NCI-H345 (cell line): ENCODE results near the gene WWOX.

Experiments used
- DNase-seq: peaks from one replicate; lab custom pipeline; 2025; lab: John Stamatoyannopoulos, UW

Gene WWOX

DNA sequence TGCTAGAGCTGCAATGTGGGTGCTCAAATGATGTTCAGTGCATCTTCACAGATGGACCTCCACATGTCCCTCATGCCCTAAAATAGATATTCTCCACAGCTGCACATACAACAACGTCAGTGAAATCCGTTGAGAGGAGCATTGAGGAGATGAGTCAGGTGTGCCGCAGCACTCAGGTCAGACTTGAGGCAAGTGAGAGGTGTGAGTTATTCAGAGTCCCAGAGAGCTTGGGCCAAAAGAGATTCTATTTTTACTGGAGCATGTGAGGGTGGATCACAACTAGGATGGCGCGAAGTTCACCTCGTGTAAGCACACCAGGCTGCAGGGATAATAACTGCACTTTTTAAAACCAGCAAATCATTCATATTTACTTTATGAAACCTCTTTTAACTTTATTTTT lies 855.8 kb downstream of the WWOX start:
- DNase-seq: no peak

- DNase-seq: no peak
Measured at GRCh38 chr16:78956859-78957258, 857.4 kb downstream of the WWOX start.

GRCh38 chr16:78957317-78958100 lies 858.1 kb downstream of the WWOX start:
- peak; percentile 61 for DNase-seq

DNA sequence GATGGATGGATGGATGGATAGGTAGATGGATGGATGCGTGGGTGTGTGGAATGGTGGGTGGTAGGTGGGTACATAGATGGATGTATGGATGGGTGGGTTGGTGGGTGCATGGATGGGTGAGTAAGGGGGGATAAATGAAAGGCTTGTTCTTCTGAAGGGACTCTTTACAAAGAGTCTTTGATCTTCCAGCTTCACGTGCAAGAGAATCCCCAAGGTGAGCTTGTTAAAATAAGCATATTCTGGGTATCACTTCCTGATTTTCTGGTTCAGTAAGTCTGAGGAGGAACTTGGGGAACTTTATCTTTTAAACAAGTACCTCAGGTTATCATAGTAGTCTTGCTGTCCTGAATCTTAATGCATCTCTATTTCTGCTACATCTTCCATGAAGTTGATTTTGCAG lies 862.0 kb downstream of the WWOX start:
- no peak for DNase-seq

DNA sequence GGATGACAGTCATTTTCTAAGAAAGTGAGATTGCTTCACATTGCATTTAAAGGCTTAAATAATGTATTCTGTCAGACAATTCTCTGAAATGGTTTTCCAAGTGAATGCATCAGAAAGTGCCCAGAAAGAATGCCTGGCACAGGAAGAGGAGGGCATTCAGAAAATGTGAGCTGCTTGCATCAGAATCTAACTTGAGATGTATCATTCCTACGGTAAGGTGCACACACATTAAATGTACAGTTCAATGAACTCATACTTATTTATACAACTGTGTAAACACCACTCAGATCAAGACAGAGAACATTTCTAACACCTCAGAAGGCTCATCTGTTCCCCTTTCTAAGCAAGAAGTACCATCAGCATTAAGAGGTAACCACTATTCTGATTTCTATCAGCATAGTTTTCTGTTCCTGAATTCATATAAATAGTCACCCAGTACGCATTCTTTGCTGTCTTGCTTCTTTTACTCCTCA lies 863.0 kb downstream of the WWOX start:
- DNase-seq: no peak

DNA sequence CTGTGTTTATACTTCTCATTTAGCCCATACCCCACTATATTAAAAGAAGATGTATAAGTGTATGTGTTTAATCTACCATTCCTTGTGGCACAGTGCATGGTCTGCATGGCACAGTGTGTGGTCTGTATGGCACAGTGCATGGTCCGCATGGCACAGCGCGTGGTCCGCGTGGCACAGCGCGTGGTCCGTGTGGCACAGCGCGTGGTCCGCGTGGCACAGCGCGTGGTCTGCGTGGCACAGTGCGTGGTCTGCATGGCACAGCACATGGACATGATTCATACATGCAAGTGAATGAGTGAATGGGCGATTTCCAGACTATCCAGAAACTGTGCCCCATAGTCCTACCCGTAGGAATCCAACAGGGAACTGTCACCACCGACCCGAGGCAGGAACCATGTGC lies 868.5 kb downstream of the WWOX start:
- no peak for DNase-seq

- no peak for DNase-seq
Measured at GRCh38 chr16:78969721-78970120, 870.3 kb downstream of the WWOX start.

DNA sequence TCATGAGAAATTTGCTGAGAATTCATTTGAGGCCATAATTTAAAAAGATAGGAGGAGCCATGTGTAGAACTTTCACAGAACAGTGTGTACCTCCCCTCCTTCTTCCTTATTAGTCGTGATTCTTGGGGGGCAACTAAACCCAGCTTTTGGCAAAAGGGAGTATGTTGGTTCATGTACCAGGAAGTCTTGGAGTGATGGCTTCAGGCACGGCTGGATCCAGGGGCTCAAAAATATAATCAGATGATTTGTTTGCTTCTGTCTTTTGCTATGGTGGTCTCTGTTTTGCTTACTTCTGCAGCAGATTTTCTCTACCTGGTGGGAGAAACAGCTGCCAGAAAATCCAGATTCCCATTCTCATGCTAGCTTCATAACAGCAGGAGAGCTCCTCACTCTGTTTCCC lies 871.2 kb downstream of the WWOX start:
- DNase-seq: no peak

DNA sequence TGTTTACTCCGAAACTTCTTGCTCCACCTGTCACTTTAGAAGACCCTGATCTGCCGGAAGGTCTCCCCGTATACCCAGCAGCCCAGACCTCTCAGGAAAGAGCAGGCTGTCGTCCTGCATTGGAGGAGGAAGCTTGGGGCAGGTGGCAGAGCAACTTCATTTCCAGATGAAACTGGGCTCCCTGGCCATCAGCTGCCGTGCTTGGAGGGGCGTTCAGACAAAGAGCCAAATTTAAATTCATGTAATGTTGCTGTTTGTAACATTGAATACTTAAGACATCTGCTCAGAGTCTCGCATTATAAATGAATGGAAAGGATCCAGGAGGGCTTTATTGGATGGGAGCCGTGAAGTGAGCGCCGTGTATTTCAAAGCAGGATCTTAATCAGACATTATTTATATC lies 872.6 kb downstream of the WWOX start:
- no peak for DNase-seq

DNA sequence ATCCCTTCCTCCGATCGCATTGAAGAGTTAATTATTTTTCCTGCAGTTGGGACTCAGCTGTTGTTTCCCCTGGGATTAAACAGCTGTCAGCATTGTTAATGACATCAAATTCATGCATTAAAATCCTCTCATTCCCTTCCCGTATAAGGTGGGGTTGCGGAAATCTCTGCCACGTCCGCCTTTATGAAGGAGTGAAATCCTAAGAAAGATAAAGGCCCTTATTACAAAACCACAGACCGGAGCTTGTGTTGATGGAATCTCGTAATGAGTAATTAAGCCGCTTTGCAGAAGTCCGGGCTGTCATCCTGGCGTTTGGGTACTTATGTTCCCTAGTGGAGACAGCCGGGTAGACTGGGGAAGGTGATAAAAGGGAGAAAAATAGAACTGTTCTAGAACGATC lies 873.5 kb downstream of the WWOX start:
- no peak for DNase-seq

GRCh38 chr16:78976212-78976611 lies 876.8 kb downstream of the WWOX start:
- no peak for DNase-seq

GRCh38 chr16:78980825-78981224 lies 881.4 kb downstream of the WWOX start:
- no peak for DNase-seq

- DNase-seq: no peak
Measured at GRCh38 chr16:78982096-78982744, 882.8 kb downstream of the WWOX start.

DNA sequence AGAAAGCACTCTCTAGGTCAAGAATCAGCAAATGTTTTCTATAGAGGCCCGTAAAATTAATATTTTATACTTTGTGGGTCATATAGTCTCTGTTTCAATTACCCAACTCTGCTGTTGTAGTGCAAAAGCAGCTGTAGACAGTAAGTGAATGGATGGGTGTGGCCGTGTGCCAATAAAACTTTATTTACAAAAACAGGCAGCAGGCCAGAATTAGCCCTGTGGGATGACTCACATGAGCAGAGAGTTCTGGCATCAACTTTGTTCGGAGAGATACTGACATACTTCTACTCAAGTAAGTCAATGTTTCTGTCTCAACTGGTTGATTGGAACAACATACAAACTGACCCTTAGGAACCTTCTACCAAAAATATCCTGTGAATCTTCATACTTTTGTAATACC lies 884.9 kb downstream of the WWOX start:
- DNase-seq: no peak

- DNase-seq: no peak
Measured at GRCh38 chr16:78984887-78985464, 885.5 kb downstream of the WWOX start.

DNA sequence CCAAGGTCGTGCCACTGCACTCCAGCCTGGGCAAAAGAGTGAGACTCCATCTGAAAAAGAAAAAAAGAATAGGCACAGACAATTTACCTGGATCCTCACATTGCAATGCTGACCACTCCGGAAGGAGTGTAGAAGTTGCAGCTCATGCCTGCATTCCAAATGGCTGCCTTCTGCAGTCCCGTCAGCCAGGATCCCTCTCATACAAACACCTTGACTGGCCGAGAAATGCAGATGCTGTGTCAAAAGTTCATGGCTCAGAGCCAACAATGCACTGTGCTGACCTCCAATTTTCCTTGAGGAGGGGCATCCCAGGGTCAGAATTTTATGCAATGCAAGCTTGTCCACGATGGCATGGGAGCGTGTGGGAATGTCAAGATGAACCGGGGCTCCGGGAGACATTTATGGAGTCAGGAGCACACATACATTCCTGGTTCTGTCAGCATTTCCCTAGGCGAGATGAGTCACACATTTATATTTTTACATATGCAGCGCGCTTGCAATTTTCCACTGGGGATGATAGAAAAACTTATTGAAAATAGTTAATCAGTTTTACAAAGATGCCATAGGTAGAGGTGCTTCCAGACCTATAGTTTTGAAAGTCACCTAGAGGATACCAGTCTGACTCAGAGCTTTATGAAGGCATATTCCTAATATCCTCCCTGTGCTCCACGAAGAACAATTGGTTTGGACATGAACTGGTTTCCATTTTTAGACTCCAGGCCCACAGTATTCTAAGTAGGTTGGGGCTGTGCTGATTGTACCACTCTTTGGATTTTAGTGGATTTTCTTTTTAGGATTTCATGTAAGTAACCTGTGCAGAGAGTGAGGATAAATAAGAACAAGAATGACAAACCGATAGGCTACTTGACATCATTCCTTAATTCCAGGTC lies 886.5 kb downstream of the WWOX start:
- no peak for DNase-seq

DNA sequence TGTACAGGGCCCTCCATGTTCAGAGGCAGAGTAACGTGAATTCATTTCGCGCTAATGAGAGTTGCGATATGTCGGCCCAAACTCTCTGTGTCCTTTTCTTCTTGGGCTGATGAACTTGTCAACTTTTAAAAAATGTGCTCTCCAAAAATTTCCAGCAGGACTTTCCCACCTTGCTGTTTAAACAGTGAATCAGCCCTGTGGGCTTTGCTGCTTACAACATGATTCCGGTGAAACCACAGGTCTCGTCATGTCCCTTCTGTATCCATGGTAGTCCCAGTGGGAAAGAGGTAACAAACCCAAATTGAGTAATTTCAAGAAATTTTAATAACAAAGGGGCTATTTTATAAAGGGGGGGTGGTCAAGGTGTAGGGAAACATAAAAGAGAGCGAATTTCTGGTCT lies 888.2 kb downstream of the WWOX start:
- DNase-seq: no peak

GRCh38 chr16:78988361-78988969 lies 889.0 kb downstream of the WWOX start:
- DNase-seq: no peak

DNA sequence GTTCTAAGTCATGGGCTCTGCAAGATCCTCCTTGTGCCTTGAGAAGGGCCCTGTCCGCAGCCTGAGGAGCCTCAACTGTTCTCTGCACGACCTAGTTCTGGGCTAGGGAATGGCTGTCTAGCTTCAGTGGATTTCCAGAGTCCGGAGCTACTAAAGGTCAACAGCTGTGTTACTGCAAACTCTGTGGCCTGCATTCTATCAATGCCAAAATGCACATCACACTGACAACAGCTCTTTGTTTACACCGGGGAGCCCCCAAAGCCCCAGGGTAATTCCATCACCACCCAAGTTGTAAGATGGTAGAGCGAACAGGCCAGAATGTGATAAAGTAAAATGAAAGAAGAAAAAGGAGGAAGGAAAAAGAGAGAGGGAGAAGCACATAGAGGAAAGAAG lies 890.9 kb downstream of the WWOX start:
- no peak for DNase-seq

- DNase-seq: no peak
Measured at GRCh38 chr16:78992001-78992400, 892.5 kb downstream of the WWOX start.

GRCh38 chr16:78993346-78993745 lies 893.9 kb downstream of the WWOX start:
- peak; percentile 60 for DNase-seq
